GM12878 (cell line): ENCODE measurements around the gene TCOF1. TPM values are rescaled to one million over a fixed set of nuclear protein-coding genes. Genes with fewer than 3 reads are reported as not detected.

ENCODE experiments used
- ATAC-seq: fragments of 200-7000 bp; cut with Tn5 transposase; 3 replicates; pipeline ENCODE4 v1.9.1; 2020; ENCODE audit warnings: mild to moderate bottlenecking, moderate library complexity
- BruUV-seq: library from RNA; stranded (reverse); fragments of 400-500 nt; replicated peaks from 2 replicates; lab custom pipeline; 2021; lab: Mats Ljungman, UMichigan
- CTCF ChIA-PET: fragments of 300-600 bp; sonication (Branson Sonifier 250); formaldehyde crosslinking; extraction: SDS; loops from one replicate; lab custom pipeline; 2021; ENCODE audit warnings: inconsistent platforms; lab: Yijun Ruan, JAX
- POLR2A ChIA-PET: fragments of 350-600 bp; formaldehyde crosslinking; extraction: SDS; loops from one replicate; lab custom pipeline; 2021; ENCODE audit warnings: inconsistent platforms; lab: Charles Lee
- RAD21 ChIA-PET: fragments of 300-600 bp; sonication (Branson Sonifier 250); formaldehyde crosslinking; loops from one replicate; lab custom pipeline; 2023; ENCODE audit warnings: antibody characterized with exemption; ENCODE audit not compliant: unreplicated experiment; lab: Charles Lee
- SMC1A ChIA-PET: fragments of 300-600 bp; sonication (Branson Sonifier 250); formaldehyde crosslinking; loops from one replicate; lab custom pipeline; 2023; ENCODE audit not compliant: unreplicated experiment, uncharacterized antibody; lab: Charles Lee
- DNase-seq: peaks from one replicate; pipeline ENCODE4 v3.0.0-alpha.2; 2011; ENCODE audit warnings: low read depth, low spot score
- FAIRE-seq: peaks from 3 replicates; lab custom pipeline; 2011; peaks lifted over from hg19 to GRCh38; lab: Jason Lieb, UNC
- H2AFZ ChIP-seq: 2 replicates; pipeline ENCODE4 v1.6.0; 2011; ENCODE audit warnings: low read depth, low read length, control low read depth; ENCODE audit not compliant: control insufficient read depth
- H3K27ac ChIP-seq: 2 replicates; pipeline ENCODE4 v1.5.1; 2011; ENCODE audit warnings: control low read depth; ENCODE audit not compliant: control insufficient read depth, insufficient read depth
- H3K27me3 ChIP-seq, 2 experiments: replicated peaks in 1 of 2; 2 replicates each; pipeline versions ENCODE4 v1.6.0 to v1.6.1; 2011; ENCODE audit warnings: low read length in 1 of 2; ENCODE audit not compliant: control insufficient read depth in 2 of 2, insufficient read depth in 2 of 2
- H3K36me3 ChIP-seq, 2 experiments: 2 replicates each; pipeline ENCODE4 v1.5.1; 2011; ENCODE audit warnings: low read length in 1 of 2; ENCODE audit not compliant: control insufficient read depth in 2 of 2, insufficient read depth in 2 of 2
- H3K4me1 ChIP-seq: 2 replicates; pipeline ENCODE4 v1.6.1; 2011; ENCODE audit warnings: mild to moderate bottlenecking, low read length, moderate library complexity, mixed read lengths; ENCODE audit not compliant: control insufficient read depth, insufficient read depth
- H3K4me2 ChIP-seq: 2 replicates; pipeline ENCODE4 v1.6.0; 2011; ENCODE audit warnings: control low read depth; ENCODE audit not compliant: control insufficient read depth, insufficient read depth
- H3K4me3 ChIP-seq: fragments of 200-600 bp; sonication (generic); 2 replicates; pipeline ENCODE4 v1.5.1; 2016
- H3K79me2 ChIP-seq: 2 replicates; pipeline ENCODE4 v1.6.0; 2011; ENCODE audit warnings: low read length; ENCODE audit not compliant: control insufficient read depth, insufficient read depth
- H3K9ac ChIP-seq: 2 replicates; pipeline ENCODE4 v1.8.0; 2011; ENCODE audit warnings: low read length, control low read depth, mixed read lengths; ENCODE audit not compliant: control insufficient read depth, insufficient read depth
- H3K9me3 ChIP-seq: replicated peaks from 3 replicates; pipeline ENCODE4 v1.5.1; 2011; ENCODE audit warnings: mild to moderate bottlenecking, low read length; ENCODE audit not compliant: control insufficient read depth, insufficient read depth
- H4K20me1 ChIP-seq: 2 replicates; pipeline ENCODE4 v1.6.0; 2011; ENCODE audit not compliant: control insufficient read depth, insufficient read depth
- BCLAF1 ChIP-seq: fragments of 450-650 bp; IDR thresholded peaks from 2 replicates; pipeline ENCODE4 v1.6.1; 2017; ENCODE audit warnings: antibody characterized with exemption, mild to moderate bottlenecking, moderate library complexity
- CBX5 ChIP-seq: sonication (generic); IDR thresholded peaks from 2 replicates; pipeline ENCODE4 v1.6.1; 2016; ENCODE audit warnings: low read depth, moderate library complexity, mild to moderate bottlenecking, inconsistent platforms
- CHD4 ChIP-seq: fragments of 200-600 bp; sonication (generic); IDR thresholded peaks from 2 replicates; pipeline ENCODE4 v1.6.1; 2016; ENCODE audit warnings: mild to moderate bottlenecking
- CREM ChIP-seq: IDR thresholded peaks from 2 replicates; pipeline ENCODE4 v1.6.1; 2014; ENCODE audit warnings: antibody characterized with exemption, low read depth
- EGR1 ChIP-seq, 2 experiments: IDR thresholded peaks; 1 replicate in 1 of 2; 2 replicates in 1 of 2; pipeline ENCODE4 v1.6.1; 2011 to 2012; ENCODE audit warnings: low read depth in 2 of 2, low read length in 2 of 2, borderline replicate concordance in 1 of 2, mild to moderate bottlenecking in 1 of 2, moderate library complexity in 1 of 2
- ETV6 ChIP-seq, 2 experiments: fragments of 450-650 bp in 1 of 2; IDR thresholded peaks in 1 of 2; conservative IDR thresholded peaks in 1 of 2; 2 replicates each; pipeline ENCODE4 v1.6.1; 2014; ENCODE audit warnings: antibody characterized with exemption in 1 of 2, borderline replicate concordance in 1 of 2, low read depth in 1 of 2, mild to moderate bottlenecking in 1 of 2, moderate library complexity in 1 of 2
- MEF2B ChIP-seq: fragments of 450-650 bp; IDR thresholded peaks from 2 replicates; pipeline ENCODE4 v1.6.1; 2018; ENCODE audit warnings: mild to moderate bottlenecking, moderate library complexity; ENCODE audit not compliant: partially characterized antibody, poor library complexity, severe bottlenecking
- NKRF ChIP-seq: fragments of 450-650 bp; conservative IDR thresholded peaks from 2 replicates; pipeline ENCODE4 v1.6.1; 2017; ENCODE audit warnings: mild to moderate bottlenecking, moderate library complexity
- RBBP5 ChIP-seq: fragments of 200-600 bp; sonication (generic); conservative IDR thresholded peaks from 2 replicates; pipeline ENCODE4 v1.6.1; 2016
- RELB ChIP-seq: fragments of 450-650 bp; IDR thresholded peaks from 2 replicates; pipeline ENCODE4 v1.6.1; 2017; ENCODE audit warnings: low read depth, mild to moderate bottlenecking, moderate library complexity
- SIN3A ChIP-seq: IDR thresholded peaks from 2 replicates; pipeline ENCODE4 v1.6.1; 2012; ENCODE audit warnings: low read depth, low read length, improper control_type of control experiment
- SMC3 ChIP-seq: IDR thresholded peaks from 2 replicates; pipeline ENCODE4 v1.6.1; 2011; ENCODE audit warnings: low read length, improper control_type of control experiment, borderline replicate concordance
- TAF1 ChIP-seq: IDR thresholded peaks from 2 replicates; pipeline ENCODE4 v1.6.1; 2011; ENCODE audit warnings: mild to moderate bottlenecking, low read depth, low read length, borderline replicate concordance
- TCF12 ChIP-seq: IDR thresholded peaks from 2 replicates; pipeline ENCODE4 v1.6.1; 2011; ENCODE audit warnings: low read depth, mild to moderate bottlenecking, low read length
- ZNF207 ChIP-seq: fragments of 450-650 bp; IDR thresholded peaks from 2 replicates; pipeline ENCODE4 v1.6.1; 2014; ENCODE audit warnings: antibody characterized with exemption, mild to moderate bottlenecking, borderline replicate concordance
- ZNF217 ChIP-seq: fragments of 450-650 bp; IDR thresholded peaks from 2 replicates; pipeline ENCODE4 v1.6.1; 2017; ENCODE audit warnings: antibody characterized with exemption, mild to moderate bottlenecking
- WGBS: methylation state at CpG from one replicate; pipeline ENCODE4 v1.1.6; 2016; ENCODE audit warnings: low lambda C conversion rate; ENCODE audit not compliant: insufficient replicate concordance, insufficient coverage; ENCODE audit errors: missing lambda C conversion rate; 5-methylcytosine and 5-hydroxymethylcytosine counted together
- in situ Hi-C: fragments of 300-500 bp; cut with MboI; formaldehyde crosslinking; loops from 9 replicates; pipeline ENCODE4 v1.14.3; 2018; ENCODE audit warnings: mixed read lengths
- intact Hi-C: fragments of 100-400 bp; cut with micrococcal nuclease; formaldehyde crosslinking; loops from one replicate; pipeline ENCODE4 v1.14.2; 2022; ENCODE audit not compliant: unreplicated experiment
- polyA plus RNA-seq, 11 experiments: library from polyadenylated mRNA; depleted of rRNA in 4 of 11; unstranded in 6 of 11; stranded (reverse) in 5 of 11; fragments of >200 nt; fragmentation: Nextera tagmentation in 4 of 11; fragmentation: Illumina TruSeq in 1 of 11; extraction: Ambion mirVana in 4 of 11; extraction: Trizol in 1 of 11; gene quantifications; 1 replicate in 1 of 11; 2 replicates in 10 of 11; pipeline versions ENCODE4 v1.2.1 to v1.2.3, GENCODE V29; 2011 to 2016; ENCODE audit warnings: inconsistent platforms in 2 of 11, missing spikeins in 2 of 11, low read depth in 1 of 11
- total RNA-seq, 4 experiments: library from RNA; depleted of rRNA in 3 of 4; stranded (reverse); fragments of >200 nt in 3 of 4; fragmentation: Illumina TruSeq in 1 of 4; extraction: Trizol in 1 of 4; gene quantifications; 2 replicates each; pipeline versions ENCODE4 v1.2.1 to v1.2.3, GENCODE V29; 2013 to 2021

The TCOF1 gene
- total and polyA plus RNA-seq, 10 of the 15 experiments (the other 5 are each of a cell fraction or from before 2014, with no cell fraction given), result 8.7 to 83.9 (median 38.9) TPM

- H3K27ac ChIP-seq, result no peak overlapping the region
- no peak overlapping the region for H2AFZ ChIP-seq
- no peak overlapping the region for H3K9ac ChIP-seq
- 13% methylated on average over 10 of the region's 11 CpGs for WGBS
- peaks cover 10% of the 10 kb centered on the region for H3K79me2 ChIP-seq
- in situ Hi-C loops (no loop called here), intact Hi-C loops (no loop called here)
- ATAC-seq (peak; percentile 0; the same call in 2 of the 3 replicates), DNase-seq (no peak), FAIRE-seq (no peak)
- POLR2A ChIA-PET, result interaction anchor here (0.5 to 4.9 kb wide), 9 partner anchors 9 to 918 kb away, joined by 3 to 39 read pairs (median 4); partner anchors contain the start of gene CD74
- H3K27me3 ChIP-seq, result no peaks in the 10 kb centered on the region
- SMC1A ChIA-PET, result interaction anchor here (0.9 to 8.1 kb wide), 4 partner anchors 11 to 38 kb away, joined by 3 to 127 read pairs (median 8); partner anchors contain the start of gene CD74
- H3K9me3 ChIP-seq, result no peaks in the 10 kb centered on the region
- CTCF ChIA-PET, result interaction anchor here (0.8 to 14.0 kb wide), 3 partner anchors 9 to 48 kb away, joined by 3 to 274 read pairs (median 3); no protein-coding TSS in a partner anchor
- H3K4me3 ChIP-seq, result no peak overlapping the region
- H3K36me3 ChIP-seq, result peaks cover 50 to 55% of the 10 kb centered on the region in 2 experiments
- H4K20me1 ChIP-seq, result peaks cover 39% of the 10 kb centered on the region
- no peak overlapping the region for H3K4me2 ChIP-seq
- RAD21 ChIA-PET, result interaction anchor here (1.1 to 8.6 kb wide), 5 partner anchors 9 to 32 kb away, joined by 3 to 115 read pairs (median 8); partner anchors contain the start of gene CD74
- H3K4me1 ChIP-seq, result peaks cover 3% of the 10 kb centered on the region
- BruUV-seq, result TSS peak; percentile 91
- TF ChIP-seq NKRF, result no peak
- no peak for TF ChIP-seq SIN3A
- TF ChIP-seq TAF1, result peak; percentile 21; the same call in 1 of the 2 replicates
- TF ChIP-seq MEF2B, result no peak
- TF ChIP-seq RBBP5, result no peak
- TF ChIP-seq ZNF207, result no peak
- no peak for TF ChIP-seq CBX5
- peak in 1 of 2 experiments; percentile 3; a peak in 1 of 3 replicates for TF ChIP-seq EGR1 (IDR thresholded peaks at IDR 0.05; ENCODE audit: borderline replicate concordance in 1 of 2, low read depth in 2 of 2, low read length in 2 of 2)
- TF ChIP-seq RELB, result no peak
- TF ChIP-seq CHD4, result no peak
- TF ChIP-seq ZNF217, result no peak
- no peak for TF ChIP-seq BCLAF1
- peak; percentile 34; the same call in 1 of the 2 replicates for TF ChIP-seq CREM
- no peak for TF ChIP-seq SMC3
- TF ChIP-seq ETV6 (conservative IDR thresholded peaks at IDR 0.05 in 1 of 2, IDR thresholded peaks at IDR 0.05 in 1 of 2; ENCODE audit: borderline replicate concordance in 1 of 2, low read depth in 1 of 2), result no peak
- peak; percentile 6; the same call in 1 of the 2 replicates for TF ChIP-seq TCF12
Observed at GRCh38 chr5:150401376-150402228, 44.1 kb downstream of the TCOF1 start.
